ENCODE results near the gene MACROD2.
A peak's percentile ranks its signal among the peaks of the same experiment; 100 is the strongest.

MACROD2 gene

GRCh38 chr20:14657266-14658005, 662.1 kb downstream of the MACROD2 start:
- H3K4me3 ChIP-seq (ENCODE audit: low read depth, low read length) = no peak overlapping the region
- no peaks in the 10 kb centered on the region for H3K9me3 ChIP-seq (ENCODE audit: control insufficient read depth, low read length)
- no peaks in the 10 kb centered on the region for H3K79me2 ChIP-seq
- TF ChIP-seq CTCF (IDR thresholded peaks at IDR 0.05) = no peak
- H3K27me3 ChIP-seq (ENCODE audit: control insufficient read depth, insufficient read depth, low read length) = no peaks in the 10 kb centered on the region
- no peaks in the 10 kb centered on the region for H3K36me3 ChIP-seq (ENCODE audit: control insufficient read depth, insufficient read depth, low read length)
- peak overlapping the region; percentile 40 for H2AFZ ChIP-seq
- no peak overlapping the region for H3K9ac ChIP-seq
- no peak overlapping the region for H3K4me2 ChIP-seq (ENCODE audit: low read length)
- H3K27ac ChIP-seq = no peak overlapping the region
- peaks cover 15% of the 10 kb centered on the region for H3K4me1 ChIP-seq

- Histone ChIP-seq H2AFZ (peak overlapping the region; percentile 54), H3K9ac (no peak overlapping the region), H3K79me2 (no peaks in the 10 kb centered on the region), H3K27ac (peak overlapping the region; percentile 17), H3K4me2 (ENCODE audit: low read length) (no peak overlapping the region), H3K4me3 (ENCODE audit: low read depth, low read length) (no peak overlapping the region), H3K4me1 (peaks cover 35% of the 10 kb centered on the region), H3K27me3 (ENCODE audit: control insufficient read depth, insufficient read depth, low read length) (no peaks in the 10 kb centered on the region), H3K36me3 (ENCODE audit: control insufficient read depth, insufficient read depth, low read length) (no peaks in the 10 kb centered on the region), H3K9me3 (ENCODE audit: control insufficient read depth, low read length) (no peaks in the 10 kb centered on the region)
- no peak for TF ChIP-seq CTCF (IDR thresholded peaks at IDR 0.05)
Observed at GRCh38 chr20:14664101-14664500, 668.8 kb downstream of the MACROD2 start.

GRCh38 chr20:14666696-14667095, 671.4 kb downstream of the MACROD2 start:
- H3K9me3 ChIP-seq (ENCODE audit: control insufficient read depth, low read length) = no peaks in the 10 kb centered on the region

GRCh38 chr20:14667226-14667625, 671.9 kb downstream of the MACROD2 start:
- peak overlapping the region; percentile 74 for H3K27ac ChIP-seq
- H3K79me2 ChIP-seq = no peaks in the 10 kb centered on the region
- no peaks in the 10 kb centered on the region for H3K9me3 ChIP-seq (ENCODE audit: control insufficient read depth, low read length)
- H3K36me3 ChIP-seq (ENCODE audit: control insufficient read depth, insufficient read depth, low read length) = no peaks in the 10 kb centered on the region
- peak overlapping the region; percentile 44 for H3K4me2 ChIP-seq (ENCODE audit: low read length)
- H3K4me1 ChIP-seq = peaks cover 40% of the 10 kb centered on the region
- H3K9ac ChIP-seq = no peak overlapping the region
- no peak overlapping the region for H3K4me3 ChIP-seq (ENCODE audit: low read depth, low read length)
- no peaks in the 10 kb centered on the region for H3K27me3 ChIP-seq (ENCODE audit: control insufficient read depth, insufficient read depth, low read length)
- H2AFZ ChIP-seq = peak overlapping the region; percentile 52
- no peak for TF ChIP-seq CTCF (IDR thresholded peaks at IDR 0.05)

More at GRCh38 chr20:14666696-14667095, 671.4 kb downstream of the MACROD2 start:
- TF ChIP-seq CTCF (IDR thresholded peaks at IDR 0.05) = no peak
- Histone ChIP-seq H3K4me1 (peaks cover 38% of the 10 kb centered on the region), H3K9ac (no peak overlapping the region), H3K4me3 (ENCODE audit: low read depth, low read length) (no peak overlapping the region), H3K27me3 (ENCODE audit: control insufficient read depth, insufficient read depth, low read length) (no peaks in the 10 kb centered on the region), H3K4me2 (ENCODE audit: low read length) (peak overlapping the region; percentile 44), H3K79me2 (no peaks in the 10 kb centered on the region), H2AFZ (peak overlapping the region; percentile 52), H3K27ac (peak overlapping the region; percentile 74), H3K36me3 (ENCODE audit: control insufficient read depth, insufficient read depth, low read length) (no peaks in the 10 kb centered on the region)

GRCh38 chr20:14672066-14672465, 676.8 kb downstream of the MACROD2 start:
- H3K27me3 ChIP-seq (ENCODE audit: control insufficient read depth, insufficient read depth, low read length) = no peaks in the 10 kb centered on the region
- no peaks in the 10 kb centered on the region for H3K9me3 ChIP-seq (ENCODE audit: control insufficient read depth, low read length)
- H3K9ac ChIP-seq = no peak overlapping the region
- TF ChIP-seq CTCF (IDR thresholded peaks at IDR 0.05) = no peak
- no peaks in the 10 kb centered on the region for H3K36me3 ChIP-seq (ENCODE audit: control insufficient read depth, insufficient read depth, low read length)
- H3K4me1 ChIP-seq = peaks cover 24% of the 10 kb centered on the region
- H3K79me2 ChIP-seq = no peaks in the 10 kb centered on the region
- H2AFZ ChIP-seq = peak overlapping the region; percentile 3
- no peak overlapping the region for H3K4me3 ChIP-seq (ENCODE audit: low read depth, low read length)
- H3K27ac ChIP-seq = peak overlapping the region; percentile 2
- no peak overlapping the region for H3K4me2 ChIP-seq (ENCODE audit: low read length)

Measured in parathyroid adenoma (tissue), 2 donors.